PFSK-1 (cell line): ENCODE measurements around the gene LAMA1.

Source experiments
- POLR2AphosphoS5 ChIP-seq: IDR thresholded peaks from 2 replicates; pipeline ENCODE4 v1.6.1; 2012; ENCODE audit warnings: low read depth, mild to moderate bottlenecking, control low read depth, low read length, moderate library complexity
- SIN3A ChIP-seq: IDR thresholded peaks from 2 replicates; pipeline ENCODE4 v1.6.1; 2012; ENCODE audit warnings: mild to moderate bottlenecking, low read length, moderate library complexity, borderline replicate concordance; ENCODE audit not compliant: insufficient read depth
- TAF1 ChIP-seq: IDR thresholded peaks from 2 replicates; pipeline ENCODE4 v1.6.1; 2012; ENCODE audit warnings: low read length, control low read depth, borderline replicate concordance; ENCODE audit not compliant: insufficient read depth

- TF ChIP-seq POLR2AphosphoS5 (no peak), SIN3A (no peak), TAF1 (no peak)
These were observed 95.4 kb downstream of the LAMA1 start for GRCh38 chr18:7021994-7022840.
